Fibroblast of the aortic adventitia (primary cell): ENCODE measurements around the gene FREM2. TPM values are rescaled to one million over a fixed set of nuclear protein-coding genes. Genes with fewer than 3 reads are reported as not detected.

Experiments
- DNase-seq: peaks from one replicate; pipeline ENCODE4 v3.0.0-alpha.2; 2010; ENCODE audit warnings: low read depth
- H3K4me3 ChIP-seq: 2 replicates; pipeline ENCODE4 v1.5.1; 2011; ENCODE audit warnings: low read depth, mild to moderate bottlenecking, control low read depth, low read length, moderate library complexity
- CTCF ChIP-seq: IDR thresholded peaks from 2 replicates; pipeline ENCODE4 v1.5.1; 2011; ENCODE audit warnings: mild to moderate bottlenecking, low read length, control low read depth, inconsistent platforms; ENCODE audit not compliant: insufficient read depth
- total RNA-seq: library from RNA; depleted of rRNA; stranded (reverse); fragments of >200 nt; gene quantifications from 2 replicates; pipeline ENCODE4 v1.2.3, GENCODE V29; 2012; ENCODE audit warnings: low replicate concordance

The FREM2 gene
- total RNA-seq, 1 donor, result not detected

DNA sequence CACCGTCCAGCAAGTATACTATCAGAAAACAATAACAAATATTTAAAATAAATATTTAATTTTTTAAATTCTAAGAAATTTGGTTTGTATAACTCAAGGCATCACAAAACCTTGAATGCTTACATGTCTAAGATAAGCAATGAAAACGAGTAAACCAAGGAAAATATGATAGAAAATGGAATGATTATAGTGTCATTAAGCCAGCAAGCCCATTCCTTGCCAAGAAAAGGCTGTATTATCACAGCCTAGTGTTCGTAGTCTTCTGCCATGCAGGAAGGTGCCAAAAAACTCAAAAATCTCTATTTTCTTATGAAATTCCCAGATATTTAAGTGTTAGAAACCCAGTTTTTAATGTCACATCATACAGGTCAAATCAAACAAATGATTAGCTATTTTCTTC lies 167.3 kb downstream of the FREM2 start:
- TF ChIP-seq CTCF, result no peak
- H3K4me3 ChIP-seq, result no peak overlapping the region
- no peak for DNase-seq

GRCh38 chr13:38856065-38856464 lies 169.2 kb downstream of the FREM2 start:
- H3K4me3 ChIP-seq, result no peak overlapping the region
- DNase-seq, result no peak
- TF ChIP-seq CTCF, result no peak

GRCh38 chr13:38862443-38862842 lies 175.6 kb downstream of the FREM2 start:
- H3K4me3 ChIP-seq, result no peak overlapping the region
- TF ChIP-seq CTCF, result no peak
- DNase-seq, result no peak

- H3K4me3 ChIP-seq, result no peak overlapping the region
- DNase-seq, result no peak
- TF ChIP-seq CTCF, result no peak
Observed at GRCh38 chr13:38863536-38863935, 176.7 kb downstream of the FREM2 start.

GRCh38 chr13:38866649-38867048 lies 179.8 kb downstream of the FREM2 start:
- no peak for DNase-seq
- TF ChIP-seq CTCF, result no peak
- H3K4me3 ChIP-seq, result no peak overlapping the region

GRCh38 chr13:38868399-38868798 lies 181.5 kb downstream of the FREM2 start:
- no peak for DNase-seq
- TF ChIP-seq CTCF, result no peak
- no peak overlapping the region for H3K4me3 ChIP-seq

DNA sequence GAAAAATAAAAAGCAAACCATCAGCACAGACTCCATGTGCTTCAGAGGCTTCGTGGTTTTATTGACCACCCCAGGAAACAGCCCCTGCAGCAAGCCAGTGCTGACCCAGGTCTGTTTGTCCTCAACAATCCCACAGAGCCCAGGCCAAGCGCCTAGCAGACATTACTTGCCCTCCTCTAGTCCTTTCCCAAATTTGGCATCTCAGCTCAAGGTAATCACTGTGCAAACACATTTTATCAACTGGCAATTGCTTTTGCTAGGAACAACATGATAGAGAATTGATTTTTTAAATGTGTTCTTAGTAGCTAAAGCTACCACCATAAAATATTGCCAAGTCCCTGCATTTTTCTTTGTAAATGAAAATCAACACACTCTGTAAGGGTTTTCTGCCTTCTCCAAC lies 182.0 kb downstream of the FREM2 start:
- TF ChIP-seq CTCF, result no peak
- no peak overlapping the region for H3K4me3 ChIP-seq
- DNase-seq, result no peak
